GM12865 (cell line): ENCODE measurements around the gene DCHS1.

Experiments
- DNase-seq: peaks from one replicate; pipeline ENCODE4 v3.0.0; 2010; ENCODE audit warnings: low read depth
- H3K4me3 ChIP-seq: 2 replicates; pipeline ENCODE4 v1.5.1; 2011; ENCODE audit warnings: mild to moderate bottlenecking, low read depth, low read length, control low read depth
- CTCF ChIP-seq: IDR thresholded peaks from 2 replicates; pipeline ENCODE4 v1.5.1; 2011; ENCODE audit warnings: low read length, control low read depth, low read depth, inconsistent platforms; ENCODE audit not compliant: insufficient read depth; ENCODE audit errors: missing control alignments

Gene DCHS1

GRCh38 chr11:6658647-6659046, 3.0 kb upstream of the DCHS1 start:
- TF ChIP-seq CTCF: no peak
- no peak for DNase-seq
- no peak overlapping the region for H3K4me3 ChIP-seq

GRCh38 chr11:6657346-6657745, 1.7 kb upstream of the DCHS1 start:
- no peak for TF ChIP-seq CTCF
- no peak for DNase-seq
- no peak overlapping the region for H3K4me3 ChIP-seq

GRCh38 chr11:6656936-6657335, 1.3 kb upstream of the DCHS1 start:
- no peak for TF ChIP-seq CTCF
- H3K4me3 ChIP-seq: no peak overlapping the region
- DNase-seq: no peak

GRCh38 chr11:6656584-6656915, 941 bp upstream of the DCHS1 start:
- no peak overlapping the region for H3K4me3 ChIP-seq
- DNase-seq: no peak
- TF ChIP-seq CTCF: no peak

- no peak overlapping the region for H3K4me3 ChIP-seq
- no peak for DNase-seq
- TF ChIP-seq CTCF: no peak
Observed at GRCh38 chr11:6655020-6655789, 404 bp downstream of the DCHS1 start.

- H3K4me3 ChIP-seq: no peak overlapping the region
- no peak for TF ChIP-seq CTCF
- no peak for DNase-seq
Observed at GRCh38 chr11:6654281-6655019, 1.2 kb downstream of the DCHS1 start.
